ENCODE results near the gene SEL1L3. TPM values are rescaled to one million over a fixed set of nuclear protein-coding genes. Genes with fewer than 3 reads are reported as not detected.

The SEL1L3 gene
- total RNA-seq, 1 experiment from 2014 or later, result 48.3 TPM

GRCh38 chr4:25775166-25775565, 87.6 kb downstream of the SEL1L3 start:
- H3K4me3 Mint-ChIP-seq, result no peak overlapping the region
- Histone ChIP-seq H3T11ph (ENCODE audit: low read length) (no peak overlapping the region), H3K23me2 (ENCODE audit: insufficient read length, low read depth, low read length, poor library complexity, severe bottlenecking) (no peaks in the 10 kb centered on the region), H3K79me2 (ENCODE audit: insufficient read depth, low read length) (no peaks in the 10 kb centered on the region), H3K23ac (ENCODE audit: insufficient read length, low read depth, low read length) (no peak overlapping the region), H2BK12ac (ENCODE audit: insufficient read length, low read depth, low read length) (no peak overlapping the region), H4K8ac (replicated peaks; ENCODE audit: insufficient read length, low read depth, low read length) (no peak overlapping the region), H4K20me1 (ENCODE audit: control insufficient read depth, insufficient read depth, insufficient read length) (no peaks in the 10 kb centered on the region), H3K18ac (ENCODE audit: insufficient read length, low read depth, low read length) (no peak overlapping the region), H3K14ac (ENCODE audit: insufficient read depth, low read length) (no peak overlapping the region), H2BK20ac (ENCODE audit: low read depth, low read length, poor library complexity, severe bottlenecking) (no peak overlapping the region), H2BK120ac (ENCODE audit: low read depth, low read length, poor library complexity, severe bottlenecking) (no peak overlapping the region), H2AK5ac (ENCODE audit: insufficient read length, low read length) (no peak overlapping the region), H3K27ac (ENCODE audit: insufficient read length, low read depth, low read length) (no peak overlapping the region), H4K91ac (ENCODE audit: insufficient read length, low read depth, low read length) (no peak overlapping the region), H4K5ac (ENCODE audit: insufficient read length, low read depth, low read length) (no peak overlapping the region), H3K9me3 (ENCODE audit: control insufficient read depth, low read depth, low read length) (no peaks in the 10 kb centered on the region), H3K79me1 (ENCODE audit: insufficient read depth, low read depth, low read length, poor library complexity, severe bottlenecking) (no peaks in the 10 kb centered on the region), H3K4ac (ENCODE audit: low read depth, low read length) (no peak overlapping the region), H2AFZ (ENCODE audit: low read length) (no peak overlapping the region), H2BK5ac (ENCODE audit: insufficient read length, low read length) (no peak overlapping the region), H3K4me2 (ENCODE audit: insufficient read depth, insufficient read length, low read length) (no peak overlapping the region), H3K4me1 (ENCODE audit: insufficient read depth, low read length) (no peaks in the 10 kb centered on the region), H3K9ac (ENCODE audit: extremely low read depth, insufficient read length, low read length) (no peak overlapping the region), H3K56ac (ENCODE audit: insufficient read length, low read depth, low read length) (no peak overlapping the region), H3K27me3 (ENCODE audit: insufficient read depth, low read length) (no peaks in the 10 kb centered on the region), H2BK15ac (ENCODE audit: low read depth, low read length) (no peak overlapping the region)
- TF ChIP-seq CTCF (conservative IDR thresholded peaks at IDR 0.05), result no peak
- WGBS (ENCODE audit: extremely low coverage, insufficient read length, low lambda C conversion rate), result no CpG with 5 or more reads among the region's 2 CpGs
- no peaks in the 10 kb centered on the region for H3K27me3 Mint-ChIP-seq (ENCODE audit: low read depth)
- H3K36me3 Mint-ChIP-seq (ENCODE audit: insufficient read depth in 1 of 3, low read depth in 3 of 3), result peaks cover 27 to 50% (median 45%) of the 10 kb centered on the region in 3 experiments; a peak in 6 of 7 replicates
- H3K27ac Mint-ChIP-seq, result no peak overlapping the region
- no peaks in the 10 kb centered on the region for H3K9me3 Mint-ChIP-seq
- DNase-seq, result no peak
- peaks cover 12% of the 10 kb centered on the region in 2 experiments for H3K4me1 Mint-ChIP-seq

Measured in H9 (cell line).